Fibroblast of skin of scalp (primary cell): Measurements from ENCODE around the gene CRPPA. TPM values are rescaled to one million over a fixed set of nuclear protein-coding genes. Genes with fewer than 3 reads are reported as not detected.
A peak's percentile ranks its signal among the peaks of the same experiment; 100 is the strongest.
"Not testable (repeated sequence)": the region's sequence is repeated elsewhere in the genome, so short reads cannot be mapped to it uniquely, and the experiment has no call there.

Source experiments
- DNase-seq: peaks from one replicate; pipeline ENCODE4 v3.0.0-alpha.2; 2013
- polyA plus RNA-seq, 2 experiments: library from polyadenylated mRNA; unstranded; fragments of 120-200 nt; gene quantifications; one replicate each; pipeline ENCODE4 v1.2.1, GENCODE V29; 2013; ENCODE audit not compliant: insufficient read length in 2 of 2

CRPPA gene
- 1.4 TPM for polyA plus RNA-seq (2013, experiment 1 of 2; ENCODE audit: insufficient read length)
- polyA plus RNA-seq (2013, experiment 2 of 2; ENCODE audit: insufficient read length), result 1.8 TPM

DNA sequence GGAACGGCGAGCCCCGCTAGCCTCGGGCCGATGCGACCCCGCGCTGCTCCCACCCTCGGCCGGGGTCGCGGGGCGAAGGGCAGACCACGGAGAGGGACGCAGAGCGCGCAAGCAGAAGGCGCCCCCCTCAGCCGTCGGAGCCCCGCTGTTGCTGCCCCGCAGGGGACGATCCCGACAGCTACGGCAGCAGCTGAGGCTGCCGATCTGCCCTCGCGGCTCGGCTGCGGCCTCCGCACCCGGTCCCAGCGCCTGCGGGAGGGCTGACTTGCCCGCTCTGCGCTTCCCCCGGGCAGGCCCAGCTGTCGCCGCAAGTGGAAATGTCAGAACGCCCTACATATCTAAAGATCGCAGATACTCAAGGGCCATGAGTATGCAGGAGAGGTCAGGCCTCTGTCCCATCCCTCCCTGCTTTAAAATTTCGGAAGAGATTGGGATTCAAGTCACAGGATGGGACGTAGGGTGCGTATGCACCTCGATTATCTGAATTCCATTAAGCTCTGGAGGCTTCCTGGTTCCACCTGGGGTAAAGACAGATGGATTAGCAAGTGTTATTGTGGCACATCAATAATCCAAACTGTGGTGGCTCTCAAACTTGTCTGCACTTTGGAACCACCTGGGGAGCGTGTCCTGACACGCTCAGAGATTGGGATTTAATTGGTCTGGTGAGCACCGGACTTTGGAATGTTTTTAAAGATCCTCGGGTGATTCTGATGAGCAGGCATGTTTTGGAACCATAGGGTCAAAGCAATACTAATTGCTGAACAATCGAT, at the start of gene CRPPA:
Gene CRPPA, minus strand, starts transcription at position 206 of the 770 bp plus-strand sequence. CDS start 216 bp downstream, outside the sequence.
- DNase-seq, result peak; percentile 49

DNA sequence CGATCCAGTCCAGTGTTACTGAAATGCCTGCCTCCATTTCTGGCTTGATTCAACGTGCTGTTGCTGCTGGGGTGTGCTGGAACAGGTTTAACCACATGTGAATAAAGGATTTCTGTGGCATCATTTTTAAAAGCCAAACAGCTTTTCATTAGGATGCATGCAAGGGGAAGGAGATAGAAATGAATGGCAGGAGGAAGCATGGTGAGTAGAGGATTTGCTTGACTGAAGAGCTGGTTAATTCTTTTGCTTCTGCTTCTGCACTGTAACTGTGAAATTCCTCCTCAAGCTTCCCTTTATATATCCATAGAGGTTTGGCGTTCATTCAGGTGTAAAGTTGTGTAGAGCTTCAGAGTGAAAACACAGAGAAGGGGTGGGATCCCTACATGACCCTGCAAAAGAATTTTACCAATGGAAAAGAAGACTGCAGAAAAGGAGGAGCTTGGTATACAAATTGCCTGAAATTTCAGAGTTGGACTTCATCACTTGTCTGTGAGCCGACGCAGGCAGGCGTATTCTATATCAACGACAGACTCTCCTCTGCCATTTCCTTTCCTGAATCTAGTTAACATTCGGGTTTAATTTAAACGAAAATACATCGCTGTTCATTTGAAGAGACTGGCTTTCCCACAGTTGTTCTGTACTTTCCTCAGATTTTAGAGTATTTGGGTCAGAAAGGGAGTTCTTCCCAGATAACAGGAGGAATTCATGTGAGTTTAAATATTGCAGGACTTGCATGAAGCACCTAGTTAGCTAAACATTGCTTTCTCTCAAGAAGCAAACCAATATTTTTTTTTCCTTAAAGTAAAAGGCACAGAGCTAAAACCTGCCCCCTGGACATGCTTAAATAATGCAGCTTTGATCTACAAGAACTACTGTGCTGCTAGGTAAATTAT, 44.4 kb upstream of the CRPPA start, which contains the start of gene SOSTDC1:
Gene SOSTDC1, minus strand, starts transcription at position 270 of the 893 bp plus-strand sequence. Its CDS starts 70 bp downstream, at position 200.
- DNase-seq, result no peak

DNA sequence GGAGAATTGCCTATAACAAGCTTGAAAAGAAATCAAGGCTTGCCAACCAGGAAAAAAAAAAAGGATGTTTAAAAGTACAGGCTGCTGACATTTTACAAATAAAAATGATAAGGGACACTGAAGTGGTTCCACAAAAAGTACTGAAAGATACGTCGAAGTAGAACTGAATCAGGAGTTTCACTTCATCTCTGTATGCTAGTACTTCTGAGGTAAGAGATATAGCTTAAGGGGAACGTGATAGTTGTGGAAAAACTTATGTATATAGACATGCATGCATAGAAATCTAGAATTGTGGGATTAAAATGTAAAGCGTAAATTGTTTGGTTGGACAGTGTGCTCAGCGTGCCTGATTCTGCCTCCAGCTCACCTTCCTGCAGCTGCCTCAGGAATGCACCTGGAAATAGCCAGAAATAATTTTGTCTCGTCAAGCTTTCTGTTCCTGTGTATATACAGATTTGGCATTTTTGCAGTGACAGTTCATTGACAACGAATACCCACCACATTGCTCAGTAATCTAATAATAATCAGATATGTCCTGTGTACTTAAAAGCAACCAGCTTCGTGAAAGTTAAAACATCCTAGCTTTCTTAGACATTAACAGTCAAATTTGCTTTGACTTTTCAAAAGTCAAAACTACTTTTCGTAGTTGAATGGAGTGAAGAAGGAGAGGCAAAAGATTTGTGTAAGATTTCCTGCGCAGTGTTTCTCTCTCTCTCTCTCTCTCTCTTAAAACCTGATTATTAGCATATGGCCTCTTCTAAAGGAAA, 42.8 kb upstream of the CRPPA start:
- DNase-seq, result no peak

DNA sequence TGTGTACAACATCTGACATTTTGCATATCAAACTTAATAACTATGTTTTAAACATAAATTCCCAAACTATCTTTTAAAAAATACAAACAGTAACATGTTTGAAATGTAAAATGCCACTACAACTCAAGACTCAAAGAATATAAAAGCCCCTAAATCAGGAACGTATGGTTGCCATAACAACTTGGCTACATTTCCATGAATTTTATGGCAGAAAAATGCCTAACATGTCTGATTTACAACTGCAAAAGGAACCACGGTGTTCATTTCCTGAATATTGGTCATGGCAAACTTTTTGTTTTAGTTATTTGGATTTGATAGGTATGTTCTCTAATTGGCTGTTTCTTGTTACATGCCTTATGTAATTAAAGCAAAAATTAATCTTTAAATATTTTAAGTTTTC, 42.2 kb upstream of the CRPPA start:
- peak; percentile 27 for DNase-seq

DNA sequence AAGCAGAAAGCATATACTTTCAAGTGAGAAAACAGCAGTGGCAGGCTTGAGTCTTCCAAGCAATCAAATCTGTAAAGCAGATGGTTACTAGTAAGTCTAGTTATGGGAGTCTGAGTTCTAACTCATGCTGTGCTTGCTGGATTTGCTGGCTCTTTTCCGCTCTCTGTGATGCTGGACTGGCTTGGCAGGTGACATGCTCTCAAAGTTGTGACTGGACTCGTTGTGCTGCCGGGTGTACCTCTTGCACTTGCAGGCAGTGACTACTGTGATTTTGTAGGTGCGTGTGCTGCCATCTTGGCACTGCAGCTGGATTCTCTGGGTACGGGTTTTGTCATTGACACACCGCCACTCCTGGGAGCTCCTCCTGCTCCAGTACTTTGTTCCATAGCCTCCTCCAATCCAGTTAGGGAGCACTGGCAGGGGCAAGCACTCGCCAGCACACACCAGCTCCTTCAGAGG, 41.1 kb upstream of the CRPPA start:
- no peak for DNase-seq

DNA sequence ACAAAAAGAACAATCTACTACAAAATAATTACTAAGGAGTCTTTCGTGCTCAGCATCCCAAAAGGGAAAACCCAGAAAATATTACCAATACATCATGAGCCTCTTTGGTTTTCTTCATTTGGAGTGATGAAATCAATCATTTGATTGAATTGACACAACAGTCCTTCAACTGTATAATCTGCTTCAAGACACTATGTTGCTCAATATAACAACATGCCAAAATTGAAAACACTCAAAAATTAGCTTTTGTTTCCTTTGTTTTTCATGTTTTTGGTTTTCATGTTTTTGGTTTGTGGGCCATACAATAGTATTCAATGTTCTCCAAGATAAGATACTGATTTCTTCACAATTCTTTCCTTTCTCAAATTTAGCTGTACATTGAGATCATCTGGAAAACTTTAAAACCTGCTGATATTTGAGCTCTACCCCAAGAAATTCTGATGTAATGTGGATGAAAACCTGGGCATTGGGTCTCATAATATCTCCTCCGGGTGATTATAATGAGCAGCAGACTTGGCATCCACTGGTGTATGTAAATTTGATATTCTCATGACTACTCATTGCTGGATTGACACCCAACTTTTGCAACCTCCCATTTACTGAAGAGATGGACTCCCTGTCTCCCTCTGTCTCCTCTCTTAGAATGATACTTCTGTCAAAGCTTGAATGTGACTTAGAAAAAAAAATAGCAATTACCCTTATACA, 39.6 kb upstream of the CRPPA start:
- DNase-seq, result peak; percentile 37

DNA sequence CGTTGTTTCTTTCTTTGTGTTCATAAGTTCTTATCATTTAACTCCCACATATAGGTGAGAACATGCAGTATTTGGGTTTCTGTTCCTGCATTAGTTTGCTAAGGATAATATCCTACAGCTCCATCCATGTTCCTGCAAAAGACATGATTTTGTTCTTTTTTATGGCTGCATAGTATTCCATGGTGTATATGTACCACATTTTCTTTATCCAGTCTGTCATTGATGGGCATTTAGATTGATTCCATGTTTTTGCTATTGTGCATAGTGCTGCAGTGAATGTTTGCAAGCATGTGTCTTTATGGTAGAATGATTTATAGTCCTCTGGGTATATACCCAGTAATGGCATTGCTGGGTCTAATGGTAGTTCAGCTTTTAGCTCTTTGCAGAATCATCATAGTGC, 35.0 kb upstream of the CRPPA start:
- DNase-seq, result not testable (repeated sequence)

DNA sequence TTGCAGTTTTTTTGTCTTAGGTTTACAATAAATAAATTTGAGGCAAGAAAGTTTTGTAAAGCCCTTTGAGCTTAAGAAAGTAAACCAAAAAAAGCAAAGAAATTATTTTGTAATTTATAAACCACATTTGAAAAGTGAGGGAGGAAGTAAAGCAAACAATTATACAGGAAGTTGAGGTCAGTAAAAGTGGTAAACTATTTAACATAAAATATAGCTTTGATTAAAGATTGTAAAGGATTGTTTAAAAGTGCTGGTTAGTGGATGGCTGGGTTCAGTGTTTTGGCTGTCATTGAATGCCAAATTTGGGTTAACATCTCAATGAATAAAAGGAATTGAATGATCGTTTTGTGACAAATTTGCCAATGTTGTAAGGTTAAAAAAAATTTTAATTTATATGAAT, 34.3 kb upstream of the CRPPA start:
- DNase-seq, result no peak

DNA sequence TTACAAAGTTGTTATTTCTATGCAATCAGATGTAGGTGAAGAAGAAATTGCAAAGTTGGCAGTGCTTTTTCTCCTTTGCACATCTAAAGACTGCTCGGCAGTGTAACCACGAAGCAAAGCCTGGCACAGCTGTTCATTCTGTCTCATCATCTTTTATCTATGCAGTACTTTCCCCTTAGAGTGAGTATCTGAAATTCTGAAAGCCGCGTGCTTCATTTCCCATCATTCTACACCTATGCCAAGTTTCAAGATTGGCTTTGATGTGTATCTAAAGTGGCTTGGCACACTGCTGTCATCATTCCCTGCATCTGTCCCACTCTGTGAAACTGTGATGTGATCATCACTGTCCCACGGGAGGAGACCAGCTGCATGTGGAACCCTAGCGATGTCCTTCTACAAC, 29.0 kb upstream of the CRPPA start:
- no peak for DNase-seq

DNA sequence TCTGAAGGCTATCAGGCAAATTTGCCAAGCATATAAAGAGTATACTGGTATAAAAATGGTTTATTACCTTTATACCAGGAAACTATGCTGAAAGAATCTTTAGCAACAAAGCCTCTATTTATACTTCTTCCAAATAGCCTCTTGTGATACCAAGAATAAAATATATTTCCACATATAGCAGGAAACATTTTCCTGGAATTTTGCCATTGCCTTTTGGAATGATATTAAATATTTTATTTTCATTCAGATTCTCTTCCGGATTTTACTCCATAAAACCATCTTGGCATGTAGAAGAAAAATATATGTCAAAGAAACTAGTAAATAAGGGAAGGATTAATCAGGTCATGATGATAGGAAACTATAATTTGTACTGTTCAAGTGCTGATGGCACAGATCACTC, 26.5 kb upstream of the CRPPA start:
- no peak for DNase-seq

DNA sequence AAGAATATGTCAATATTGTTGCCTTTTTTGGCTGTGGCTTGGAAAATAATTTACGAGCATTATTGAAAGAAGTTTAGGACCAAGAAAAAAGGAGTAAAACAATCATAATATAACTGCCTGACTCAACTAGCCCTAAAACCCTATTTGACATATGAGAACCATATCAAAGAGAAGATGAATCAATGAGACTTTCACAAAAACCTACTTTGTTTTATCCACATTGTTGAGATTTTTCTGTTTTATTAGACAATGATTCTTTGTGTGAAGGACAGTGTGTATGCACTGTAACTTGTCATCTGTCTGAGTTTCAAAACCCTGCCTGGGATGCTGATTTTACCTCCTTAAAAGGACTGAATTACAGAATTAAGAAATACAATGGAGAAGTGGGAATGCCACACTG, 25.2 kb upstream of the CRPPA start:
- no peak for DNase-seq

DNA sequence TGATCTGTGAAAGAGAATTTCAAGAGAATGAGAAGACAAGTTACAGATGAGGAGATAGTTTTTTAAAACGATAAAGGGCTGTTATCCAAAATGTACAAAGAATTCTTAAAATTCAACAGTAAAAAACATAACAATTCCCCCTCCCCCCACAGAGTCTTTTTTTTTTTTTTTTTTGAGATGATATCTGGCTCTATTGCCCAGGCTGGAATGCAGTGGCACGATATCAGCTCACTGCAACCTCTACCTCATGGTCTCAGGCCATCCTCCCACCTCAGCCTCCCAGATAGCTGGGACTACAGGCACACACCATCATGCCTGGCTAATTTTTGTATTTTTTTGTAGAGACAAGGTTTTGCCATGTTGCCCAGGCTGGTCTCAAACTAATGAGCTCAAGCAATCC, 22.5 kb upstream of the CRPPA start:
- DNase-seq, result not testable (repeated sequence)

DNA sequence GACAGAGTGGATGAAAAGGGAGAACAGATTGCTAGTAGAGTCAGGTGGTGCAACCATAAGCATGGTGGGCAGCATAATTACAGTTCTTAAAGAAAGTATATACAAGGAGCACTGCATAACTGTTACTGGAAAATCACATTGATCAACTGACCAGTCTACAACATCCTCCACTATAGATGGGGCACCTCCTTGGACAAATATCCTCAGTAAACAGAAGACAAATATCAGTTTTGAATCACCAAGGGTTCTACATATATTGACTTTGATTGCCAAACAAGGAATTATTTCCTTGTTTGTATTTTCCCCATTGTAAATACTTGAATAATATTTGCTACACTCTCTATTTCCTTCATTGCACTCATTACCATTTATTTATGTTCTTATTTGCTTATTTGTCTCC, 17.6 kb upstream of the CRPPA start:
- DNase-seq, result no peak

DNA sequence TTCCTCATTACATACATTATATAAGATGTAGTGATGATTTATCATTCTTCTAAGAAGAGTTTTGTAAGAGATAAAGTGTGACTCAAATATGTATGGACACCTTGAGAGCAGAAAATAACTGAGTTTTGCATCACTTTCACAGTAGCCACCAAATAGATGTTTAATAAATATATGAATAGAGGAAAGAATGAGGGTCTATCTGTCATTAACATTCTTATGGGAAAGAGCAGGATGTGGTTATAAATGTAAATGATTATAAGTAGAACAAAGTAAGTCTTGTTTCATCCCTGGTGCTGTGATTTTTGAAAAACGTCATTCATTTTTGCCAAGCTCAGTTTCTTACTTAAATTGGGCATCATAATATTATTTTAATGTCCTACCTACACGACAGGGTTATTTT, 15.0 kb upstream of the CRPPA start:
- no peak for DNase-seq

DNA sequence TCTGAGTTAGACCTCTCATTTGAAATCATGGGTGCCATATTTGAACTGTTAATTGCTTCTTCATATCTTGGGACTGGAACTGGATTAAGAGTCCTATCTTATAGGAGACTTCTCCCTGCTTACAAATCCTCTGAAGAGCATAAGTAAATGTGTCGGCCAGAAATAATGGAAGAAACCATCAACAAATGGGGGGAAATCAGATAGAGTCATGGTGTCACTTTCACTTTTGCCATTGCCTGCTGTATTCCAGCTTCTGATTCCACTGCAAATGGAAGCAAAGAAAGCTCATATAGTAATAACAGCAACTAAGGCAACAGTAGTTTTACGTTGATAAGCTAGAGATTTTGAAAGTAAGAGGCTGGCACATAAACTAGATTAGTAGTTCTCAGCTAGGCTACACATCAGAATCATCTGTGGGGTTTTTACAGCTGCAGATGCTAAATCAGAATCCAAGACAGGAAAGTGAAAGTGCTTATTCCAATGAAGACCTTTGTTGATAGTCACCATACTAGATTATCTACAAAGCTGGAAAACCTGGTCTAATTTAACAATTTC, 12.3 kb upstream of the CRPPA start:
- DNase-seq, result no peak

DNA sequence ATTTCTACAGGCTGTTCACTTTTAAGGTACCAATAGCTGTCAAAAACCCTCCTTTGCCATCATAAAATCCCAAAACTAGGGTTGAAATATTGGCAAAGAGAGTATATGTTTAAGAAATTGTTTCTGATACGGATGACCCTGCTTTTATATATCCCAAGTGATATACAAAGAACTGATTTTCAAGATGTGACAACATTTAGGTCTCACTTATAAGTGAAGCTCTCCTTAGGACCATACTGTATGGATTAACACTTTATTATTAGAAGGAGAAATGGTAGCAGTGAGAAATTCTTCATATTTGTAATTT, 11.0 kb upstream of the CRPPA start:
- no peak for DNase-seq

DNA sequence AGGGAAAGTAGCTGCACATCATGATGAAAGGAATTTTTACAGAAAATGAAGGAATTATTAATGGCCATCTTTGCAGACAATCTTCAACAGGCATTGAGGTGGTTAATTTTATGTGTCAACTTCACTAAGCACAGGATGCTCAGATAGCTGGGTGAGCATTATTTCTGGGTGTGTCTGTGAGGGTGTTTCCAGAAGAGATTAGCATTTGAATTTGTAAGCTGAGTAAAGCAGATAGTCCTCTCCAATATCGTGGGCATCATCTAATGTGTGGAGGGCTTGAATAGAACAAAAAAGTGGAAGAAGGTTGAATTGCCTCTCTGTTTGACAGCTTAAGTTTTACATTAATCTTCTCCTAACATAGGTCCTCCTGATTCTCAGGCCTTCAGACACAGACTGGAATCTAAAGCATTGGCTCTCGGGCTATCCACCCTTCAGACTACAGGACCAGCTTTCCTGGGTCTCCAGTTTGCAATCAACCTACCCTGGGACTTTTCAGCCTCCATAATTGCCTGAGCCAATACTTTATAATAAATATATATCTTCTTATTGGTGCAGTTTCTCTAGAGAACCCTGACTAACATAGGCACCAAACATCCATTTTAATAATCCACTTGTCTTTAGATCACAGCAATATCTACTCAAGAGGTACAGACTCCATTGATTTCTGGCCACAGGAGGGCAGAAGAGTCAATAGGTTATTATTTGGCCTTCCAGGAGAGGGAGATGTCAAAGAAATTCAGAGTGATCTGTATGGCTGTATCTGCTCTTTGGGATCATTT, 10.5 kb upstream of the CRPPA start:
- DNase-seq, result peak; percentile 40

DNA sequence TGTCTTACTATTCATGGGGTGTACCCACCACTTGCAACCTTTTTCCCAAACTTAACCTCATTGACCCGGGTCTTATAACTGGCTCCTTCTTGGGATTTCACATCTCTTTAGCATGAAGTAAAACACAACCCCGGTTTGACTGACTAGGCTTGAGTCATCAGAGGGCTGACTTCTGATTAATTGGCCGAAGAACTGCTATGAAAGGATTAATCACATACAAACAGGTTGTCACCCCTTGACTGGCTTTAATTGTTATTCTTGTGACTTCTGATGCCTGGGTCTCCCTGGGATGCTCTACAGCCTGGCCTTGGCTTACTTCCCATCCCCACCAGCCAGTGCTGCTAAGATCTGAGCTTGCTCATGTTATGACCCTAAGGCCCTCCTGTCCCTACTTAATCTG, 8.8 kb upstream of the CRPPA start:
- no peak for DNase-seq

DNA sequence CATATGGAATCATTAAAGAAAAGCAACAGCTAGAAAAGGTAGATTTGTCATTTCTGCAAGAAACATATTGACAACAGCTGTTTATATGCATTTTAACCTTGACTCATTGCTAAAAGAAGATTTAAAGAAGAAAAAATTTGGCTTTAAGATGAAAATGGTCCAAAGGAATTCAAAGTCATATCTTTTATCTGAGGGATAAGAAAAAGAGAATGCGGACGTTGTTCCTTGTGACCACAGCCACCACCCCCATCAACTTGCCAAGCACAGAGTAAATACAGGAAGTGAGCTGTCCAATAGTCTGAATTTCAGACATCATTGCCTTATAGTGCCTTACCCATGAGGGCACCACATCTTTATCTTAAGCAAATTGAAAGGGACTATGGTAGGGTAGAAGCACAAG, 7.3 kb upstream of the CRPPA start:
- DNase-seq, result peak; percentile 51

DNA sequence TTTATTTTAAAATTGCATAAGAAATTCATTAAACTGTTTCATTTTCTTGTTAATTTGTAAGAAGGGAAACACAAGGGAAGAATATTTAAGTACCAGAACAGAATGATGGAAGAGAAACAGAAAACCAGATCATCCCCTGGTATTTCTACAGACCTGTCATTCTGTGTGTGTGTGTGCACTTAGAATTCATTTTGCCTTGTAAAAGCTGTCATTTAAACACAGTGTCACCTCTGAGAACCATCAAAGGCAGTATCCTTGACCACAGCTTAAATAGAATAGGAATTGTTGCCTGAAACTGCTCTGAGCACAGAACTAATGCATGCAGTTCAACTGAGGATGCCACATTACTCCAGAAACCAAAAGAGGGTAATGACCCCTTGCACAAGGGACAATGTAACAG, 6.8 kb upstream of the CRPPA start:
- no peak for DNase-seq

DNA sequence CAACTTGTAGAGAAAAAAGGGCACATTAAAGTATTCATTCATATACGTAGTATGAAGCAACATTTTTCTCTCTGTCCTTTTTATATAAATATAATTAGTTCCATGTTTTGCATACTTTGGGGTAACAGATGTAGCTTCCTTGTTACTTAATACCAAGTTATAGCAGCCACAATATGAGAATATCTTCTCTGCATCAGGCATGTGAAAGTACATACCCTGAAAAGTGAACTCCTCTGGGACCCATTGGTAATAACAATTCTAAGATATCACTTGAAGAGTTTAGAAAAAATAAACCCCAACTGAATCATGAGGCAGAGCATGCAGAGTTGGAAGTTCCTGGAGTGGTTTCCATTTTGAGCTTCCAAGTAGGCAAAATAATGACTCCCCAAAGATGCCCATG, 2.4 kb upstream of the CRPPA start:
- peak; percentile 60 for DNase-seq
